ENCODE data around the gene NTN1.

The NTN1 gene

GRCh38 chr17:9006175-9006767 is 15.0 kb upstream of the NTN1 start:
- no peak for DNase-seq

- no peak for DNase-seq
Observed at GRCh38 chr17:9007052-9007714, 14.1 kb upstream of the NTN1 start.

- DNase-seq: no peak
Observed at GRCh38 chr17:9009096-9009495, 12.2 kb upstream of the NTN1 start.

- no peak for DNase-seq
Observed at GRCh38 chr17:9009737-9010136, 11.6 kb upstream of the NTN1 start.

GRCh38 chr17:9011001-9011400 is 10.3 kb upstream of the NTN1 start:
- DNase-seq: no peak

GRCh38 chr17:9016941-9017552 is 4.3 kb upstream of the NTN1 start:
- no peak for DNase-seq

- DNase-seq: no peak
Observed at GRCh38 chr17:9018726-9019125, 2.6 kb upstream of the NTN1 start.

- no peak for DNase-seq
Observed at GRCh38 chr17:9020096-9020823, 1.1 kb upstream of the NTN1 start.

GRCh38 chr17:9020824-9021157 is 519 bp upstream of the NTN1 start:
- DNase-seq: no peak

- DNase-seq: no peak
Observed at GRCh38 chr17:9021992-9022572, 772 bp downstream of the NTN1 start.

- no peak for DNase-seq
Observed at GRCh38 chr17:9022573-9023391, 1.5 kb downstream of the NTN1 start.

- no peak for DNase-seq
Observed at GRCh38 chr17:9023392-9024218, 2.3 kb downstream of the NTN1 start.

GRCh38 chr17:9024497-9024896 is 3.2 kb downstream of the NTN1 start:
- no peak for DNase-seq

- no peak for DNase-seq
Observed at GRCh38 chr17:9026741-9027140, 5.4 kb downstream of the NTN1 start.

- DNase-seq: no peak
Observed at GRCh38 chr17:9028202-9028987, 7.1 kb downstream of the NTN1 start.

GRCh38 chr17:9028988-9029570 is 7.8 kb downstream of the NTN1 start:
- DNase-seq: no peak

- no peak for DNase-seq
Observed at GRCh38 chr17:9032151-9032550, 10.8 kb downstream of the NTN1 start.

GRCh38 chr17:9032583-9032982 is 11.3 kb downstream of the NTN1 start:
- no peak for DNase-seq

GRCh38 chr17:9035249-9035648 is 13.9 kb downstream of the NTN1 start:
- no peak for DNase-seq

GRCh38 chr17:9036336-9036735 is 15.0 kb downstream of the NTN1 start:
- no peak for DNase-seq

GRCh38 chr17:9037736-9038135 is 16.4 kb downstream of the NTN1 start:
- DNase-seq: no peak
